Astrocyte of the hippocampus (primary cell): ENCODE measurements around the gene MEIOC.
"Not testable (repeated sequence)": the region's sequence is repeated elsewhere in the genome, so short reads cannot be mapped to it uniquely, and the experiment has no call there.

Experiments used
- DNase-seq: peaks from one replicate; pipeline ENCODE4 v3.0.0; 2011; ENCODE audit warnings: low read depth, low spot score

The MEIOC gene

DNA sequence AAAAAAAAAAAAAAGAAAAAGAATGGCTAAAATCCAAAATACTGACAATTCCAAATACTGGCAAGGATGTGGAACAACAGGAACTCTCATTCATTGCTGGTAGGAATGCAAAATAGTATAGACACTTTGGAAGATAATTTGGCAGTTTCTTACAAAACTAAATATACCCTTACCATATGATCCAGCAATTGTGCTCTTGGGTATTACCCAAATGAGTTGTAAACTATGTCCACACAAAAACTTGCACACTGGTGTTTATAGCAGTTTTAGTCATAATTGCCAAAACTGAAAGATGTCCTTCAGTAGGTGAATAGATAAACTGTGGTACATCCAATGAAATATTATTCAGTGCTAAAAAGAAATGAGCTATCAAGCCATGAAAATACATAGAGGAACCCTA is 8.5 kb upstream of the MEIOC start:
- no peak for DNase-seq

DNA sequence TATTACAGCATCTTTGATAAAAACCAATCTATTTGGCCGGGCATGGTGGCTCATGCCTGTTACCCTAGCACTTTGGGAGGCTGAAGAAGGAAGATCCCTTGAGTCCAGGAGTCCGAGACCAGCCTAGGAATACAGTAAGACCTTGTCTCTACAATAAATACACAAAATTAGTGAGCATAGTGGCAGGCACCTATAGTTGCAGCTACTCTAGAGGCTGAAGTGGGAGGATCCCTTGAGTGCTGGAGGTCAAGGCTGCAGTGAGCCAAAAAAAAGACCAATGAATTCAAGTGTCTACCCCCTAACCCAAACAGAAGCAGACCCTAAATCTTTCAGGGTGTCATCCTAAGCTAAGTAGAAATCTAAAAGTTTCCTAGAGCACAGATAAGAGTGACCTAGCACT is 7.3 kb upstream of the MEIOC start:
- no peak for DNase-seq

DNA sequence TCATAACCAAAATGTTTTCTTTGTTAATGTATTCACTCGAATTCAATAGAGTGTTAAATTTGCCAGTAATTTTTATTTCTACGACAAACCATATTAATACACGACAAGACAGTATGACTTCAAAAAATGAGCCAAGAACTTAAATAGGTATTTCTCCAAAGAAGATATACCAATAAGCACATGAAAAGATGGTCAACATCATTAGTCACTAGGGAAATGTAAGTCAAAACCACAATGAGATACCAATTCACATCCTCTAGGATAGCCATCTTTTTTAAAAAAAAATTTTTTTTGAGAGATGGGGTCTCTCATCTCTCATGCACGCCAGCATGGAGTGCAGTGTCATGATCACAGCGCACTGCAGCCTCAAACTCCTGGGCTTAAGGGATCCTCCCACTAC is 5.0 kb upstream of the MEIOC start:
- DNase-seq: no peak

DNA sequence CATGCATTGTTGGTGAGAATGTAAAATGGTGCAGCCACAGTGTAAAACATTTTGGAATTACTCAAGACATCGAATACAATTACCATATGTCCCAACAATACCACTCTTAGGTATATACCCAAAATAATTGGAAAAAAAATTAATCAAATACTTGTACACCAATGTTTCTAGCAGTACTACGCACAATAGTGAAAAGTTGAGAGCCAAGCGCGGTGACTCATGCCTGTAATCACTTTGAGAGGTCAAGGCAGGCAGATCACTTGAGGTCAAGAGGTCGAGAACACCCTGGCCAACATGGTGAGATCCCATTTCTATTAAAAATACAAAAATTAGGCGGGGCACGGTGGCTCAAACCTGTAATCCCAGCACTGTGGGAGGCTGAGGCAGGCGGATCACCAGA is 3.5 kb upstream of the MEIOC start:
- no peak for DNase-seq

DNA sequence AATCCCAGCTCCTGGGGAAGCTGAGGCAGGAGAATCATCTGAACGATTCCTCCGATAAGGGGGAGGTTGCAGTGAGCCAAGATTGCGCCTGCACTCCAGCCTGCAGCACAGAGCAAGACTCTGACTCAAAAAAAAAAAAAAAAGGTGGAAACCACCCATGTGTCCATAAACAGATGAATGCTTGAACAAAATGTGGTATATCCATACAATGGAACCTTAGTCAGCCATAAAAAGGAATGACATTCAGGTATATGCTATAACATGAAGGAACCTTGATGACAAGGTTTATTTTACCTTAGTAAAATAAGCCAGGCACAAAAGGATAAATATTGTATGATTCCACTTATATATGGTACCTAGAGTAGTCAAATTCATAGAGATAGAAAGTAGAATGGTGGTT is 2.9 kb upstream of the MEIOC start:
- no peak for DNase-seq

DNA sequence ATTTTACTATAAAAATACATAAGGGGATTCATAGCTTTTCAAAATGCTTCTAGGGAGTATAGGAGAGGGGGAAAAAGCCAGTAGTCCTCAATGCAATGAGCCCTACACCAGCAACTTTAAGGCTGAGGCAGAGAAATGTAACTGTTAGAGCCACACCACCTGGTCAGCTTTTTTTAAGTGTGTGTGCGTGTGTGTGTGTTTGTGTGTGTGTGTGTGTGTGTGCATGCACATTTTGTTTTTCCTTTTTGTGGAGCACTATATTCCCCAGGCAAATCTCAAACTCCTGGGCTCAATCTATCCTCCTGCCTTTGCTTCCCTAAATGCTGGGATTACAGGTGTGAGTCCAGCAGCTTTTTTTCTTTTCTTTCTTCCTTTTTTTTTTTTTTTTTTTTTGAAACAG is 2.3 kb upstream of the MEIOC start:
- no peak for DNase-seq

DNA sequence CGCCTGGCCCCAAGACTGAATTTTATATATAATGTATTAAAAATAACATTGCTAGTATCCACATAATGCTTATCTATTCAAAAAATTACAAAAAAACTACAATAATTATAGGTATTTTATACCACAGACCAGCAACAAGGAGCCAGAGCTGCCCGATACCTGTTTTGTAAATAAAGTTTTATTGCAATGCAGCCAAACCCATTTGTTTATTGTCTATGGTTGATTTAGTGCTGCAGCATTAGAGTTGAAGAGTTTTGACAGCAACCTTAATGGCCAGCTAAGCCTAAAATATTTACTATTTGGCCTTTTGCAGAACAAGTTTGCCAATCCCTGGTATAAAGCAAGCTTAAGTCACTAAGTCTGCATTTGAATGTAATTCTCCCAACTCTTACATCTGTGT is 5.6 kb downstream of the MEIOC start:
- DNase-seq: no peak

DNA sequence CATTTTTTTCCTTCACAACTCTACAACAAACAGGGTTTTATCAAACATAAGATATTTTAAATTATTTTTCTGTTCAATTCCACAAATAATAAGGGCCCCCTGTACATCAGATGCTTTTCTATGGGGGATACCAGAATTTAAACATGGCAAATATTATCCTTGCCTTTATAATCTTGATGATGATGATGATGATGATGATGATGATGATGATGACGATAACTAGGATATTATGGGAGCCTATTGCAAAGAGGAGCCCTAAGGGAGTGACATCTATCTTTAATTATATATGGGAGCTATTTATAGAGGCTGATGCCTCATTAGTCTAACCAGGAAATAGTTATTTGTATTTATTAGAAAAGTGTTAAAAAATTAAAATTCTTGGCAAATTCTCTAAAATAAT is 6.8 kb downstream of the MEIOC start:
- no peak for DNase-seq

DNA sequence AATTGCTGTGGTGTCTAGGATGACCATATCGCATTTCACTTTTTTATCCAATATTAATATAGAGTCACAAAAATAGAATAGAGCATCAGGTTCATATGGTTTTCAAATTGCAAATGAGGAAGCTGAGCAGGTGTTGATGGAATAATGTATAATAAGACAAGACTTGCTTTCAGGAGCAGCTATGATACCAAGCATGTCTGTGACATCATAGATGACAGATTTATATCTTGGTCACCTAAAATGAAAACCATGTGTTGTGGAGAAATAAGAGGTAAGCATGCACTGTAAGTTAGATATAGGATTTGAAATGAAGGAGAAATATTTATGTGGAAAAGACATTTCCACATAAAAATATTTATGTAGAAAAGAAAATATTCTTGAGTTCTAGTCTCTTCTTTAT is 8.6 kb downstream of the MEIOC start:
- no peak for DNase-seq

DNA sequence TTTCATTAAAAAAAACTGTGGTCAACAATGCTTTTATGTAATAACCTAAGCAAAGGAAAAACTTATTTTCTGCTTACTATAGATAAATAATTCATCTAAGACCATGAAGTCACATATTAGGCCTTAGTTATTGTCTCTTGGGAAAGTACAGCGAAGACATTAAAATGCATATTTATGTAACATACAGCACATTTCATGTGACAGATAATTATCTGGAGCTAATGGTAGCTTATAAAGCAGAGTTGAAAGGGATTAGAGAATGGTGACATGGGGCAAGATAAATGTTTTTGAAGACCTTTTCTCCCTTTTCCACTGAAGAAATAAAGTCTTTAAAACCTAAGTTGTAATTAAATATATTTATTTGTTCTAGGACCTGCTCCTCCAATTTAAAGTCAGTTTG is 9.7 kb downstream of the MEIOC start:
- no peak for DNase-seq

DNA sequence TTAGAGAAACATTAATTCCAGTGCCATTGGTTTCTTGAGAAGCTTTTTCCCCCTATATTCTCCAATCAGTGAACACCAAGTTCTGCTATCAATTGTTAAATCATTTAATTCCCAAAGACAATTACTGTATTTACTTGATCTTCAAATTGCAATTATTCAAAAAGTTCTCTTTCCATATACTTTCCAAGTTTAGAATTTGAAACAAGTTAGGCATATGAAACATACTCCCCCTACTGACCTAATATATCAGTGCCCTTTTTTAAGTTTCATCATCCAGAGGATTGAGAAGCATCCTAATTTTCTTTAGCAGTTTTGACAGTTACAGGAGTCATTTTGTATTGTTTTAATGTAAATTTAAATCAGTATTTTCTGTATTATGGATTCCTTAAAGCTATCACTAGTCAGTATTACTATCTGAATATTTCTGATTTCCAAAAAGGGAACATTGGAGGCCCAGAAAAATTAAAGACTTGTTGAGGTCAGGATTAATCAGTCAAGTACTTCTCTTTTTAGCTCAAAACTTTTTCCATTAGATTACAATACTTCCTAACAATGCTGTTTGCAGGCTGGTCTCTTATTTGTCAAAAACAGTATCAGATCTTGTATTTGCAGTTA is 16.3 kb downstream of the MEIOC start:
- DNase-seq: peak; percentile 25

DNA sequence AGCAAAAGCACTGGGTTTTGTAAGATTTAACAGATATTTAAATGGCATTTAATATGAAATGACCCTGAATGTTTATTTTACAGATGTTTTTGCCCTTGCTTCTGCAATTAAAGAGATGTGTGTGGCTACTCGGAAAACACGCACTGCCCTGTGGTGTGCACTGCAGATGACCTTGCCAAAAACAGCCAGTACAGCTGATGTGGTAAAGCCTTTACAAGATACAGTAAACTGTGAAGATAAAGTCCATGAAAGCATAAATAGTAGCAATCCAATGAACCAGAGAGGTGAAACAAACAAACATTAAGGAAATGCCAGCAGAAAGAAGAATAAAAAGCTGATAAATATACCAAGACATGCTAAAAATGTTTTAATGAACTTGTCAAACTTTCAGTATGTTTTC is 17.6 kb downstream of the MEIOC start:
- DNase-seq: no peak

DNA sequence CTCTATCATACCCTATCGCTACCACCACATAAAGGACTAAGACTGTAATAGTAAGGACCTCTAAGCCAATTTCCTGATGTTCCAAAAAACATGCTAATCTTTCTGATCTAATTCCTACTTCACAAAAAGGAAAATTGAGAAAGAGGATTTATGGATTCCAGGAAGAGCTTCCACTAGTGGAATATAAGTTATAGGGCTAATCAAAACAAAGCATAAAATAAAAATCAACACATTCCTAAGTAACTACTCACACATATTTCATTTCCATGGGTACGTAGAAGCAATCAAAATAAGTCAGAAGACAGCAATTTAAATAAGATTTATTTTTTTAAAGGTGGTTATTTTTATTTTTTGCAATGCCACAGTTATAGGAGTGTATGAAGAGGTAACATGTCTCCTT is 20.9 kb downstream of the MEIOC start:
- no peak for DNase-seq

DNA sequence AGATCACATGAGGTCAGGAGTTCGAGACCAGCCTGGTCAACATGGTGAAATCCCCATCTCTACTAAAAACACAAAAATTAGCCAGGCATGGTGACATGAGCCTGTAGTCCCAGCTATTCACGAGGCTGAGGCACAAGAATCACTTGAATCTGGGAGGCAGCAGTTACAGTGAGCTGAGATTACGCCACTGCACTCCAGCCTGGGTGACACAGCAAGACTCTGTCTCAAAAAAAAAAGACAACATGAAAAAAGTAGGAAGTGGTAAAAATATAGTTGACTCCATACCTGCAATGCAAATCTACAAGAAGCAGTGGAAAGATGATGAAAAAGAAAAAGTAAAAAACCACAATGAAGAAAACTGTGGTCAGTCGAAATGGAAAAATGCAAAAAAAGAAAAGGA is 27.0 kb downstream of the MEIOC start:
- not testable (repeated sequence) for DNase-seq

DNA sequence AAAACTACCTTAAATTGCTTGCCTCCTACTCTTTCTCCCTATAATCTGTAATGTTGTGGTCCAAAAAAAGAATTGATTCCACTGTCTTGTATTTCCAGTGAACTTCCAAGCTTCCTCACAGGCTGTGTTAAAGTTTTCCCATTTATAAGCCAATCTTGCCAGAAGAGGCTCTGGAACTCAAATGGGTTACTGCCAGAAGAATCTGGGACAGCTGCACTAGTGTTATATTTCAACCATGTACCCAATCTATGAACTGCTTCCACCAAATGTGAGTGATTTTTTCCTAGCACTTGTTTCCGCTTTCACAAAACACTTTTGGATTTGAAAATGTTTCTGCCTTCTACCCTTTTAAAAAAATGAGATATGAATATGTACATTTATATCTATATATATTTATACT is 31.5 kb downstream of the MEIOC start:
- no peak for DNase-seq

DNA sequence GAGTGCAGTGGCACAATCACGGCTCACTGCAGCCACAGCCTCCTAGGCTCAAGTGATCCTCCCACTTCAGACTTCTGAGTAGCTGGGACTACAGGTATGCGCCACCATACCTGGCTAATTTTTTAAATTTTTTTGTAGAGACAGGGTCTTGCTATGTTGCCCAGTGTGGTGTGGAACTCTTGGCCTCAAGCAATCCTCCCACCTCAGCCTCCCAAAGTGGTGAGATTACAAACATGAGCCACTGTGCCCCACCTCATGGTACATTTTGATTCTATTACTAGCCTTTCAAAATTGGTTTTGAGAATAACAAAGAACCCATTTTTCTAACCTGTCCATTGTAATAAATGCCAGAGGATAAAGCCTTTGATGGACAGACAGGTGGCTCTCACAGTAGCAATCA is 31.9 kb downstream of the MEIOC start:
- DNase-seq: no peak

DNA sequence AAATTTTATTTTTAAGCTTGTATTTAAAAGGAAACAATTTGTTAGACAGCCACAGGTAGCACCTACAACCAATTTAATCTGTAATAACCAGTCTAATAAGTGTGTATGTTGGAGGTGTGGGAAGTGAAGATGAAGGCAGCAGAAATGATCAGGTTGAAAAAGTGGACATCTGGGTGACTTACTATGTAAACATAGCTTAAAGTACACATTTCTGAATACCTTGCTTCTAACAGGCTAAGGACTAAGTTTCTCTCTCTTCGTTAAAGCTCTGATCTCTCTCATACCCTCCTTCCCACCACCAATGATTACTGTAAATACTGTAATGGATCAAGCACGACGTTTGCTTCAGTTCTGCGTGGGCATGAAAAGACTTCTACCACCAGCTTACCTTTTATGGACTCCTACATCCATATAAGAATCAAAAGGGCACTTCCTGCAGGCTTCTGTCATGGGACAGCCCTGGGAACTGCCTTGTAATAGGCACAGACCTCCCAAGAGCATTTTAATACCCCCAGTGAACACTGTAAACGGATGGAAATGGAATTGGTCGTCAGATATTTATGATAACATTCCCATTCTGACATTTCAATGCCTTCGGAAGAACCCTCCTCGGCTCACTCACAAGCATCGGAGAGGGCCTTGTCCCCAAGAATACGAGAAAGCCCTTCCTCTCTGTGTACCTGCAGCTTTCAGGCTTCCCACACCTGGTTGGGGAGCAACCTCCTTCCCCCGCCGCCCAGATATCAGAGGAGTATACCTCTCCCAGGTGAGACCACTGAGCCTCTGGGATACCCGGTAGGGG is 32.6 kb downstream of the MEIOC start:
- DNase-seq: peak; percentile 4

DNA sequence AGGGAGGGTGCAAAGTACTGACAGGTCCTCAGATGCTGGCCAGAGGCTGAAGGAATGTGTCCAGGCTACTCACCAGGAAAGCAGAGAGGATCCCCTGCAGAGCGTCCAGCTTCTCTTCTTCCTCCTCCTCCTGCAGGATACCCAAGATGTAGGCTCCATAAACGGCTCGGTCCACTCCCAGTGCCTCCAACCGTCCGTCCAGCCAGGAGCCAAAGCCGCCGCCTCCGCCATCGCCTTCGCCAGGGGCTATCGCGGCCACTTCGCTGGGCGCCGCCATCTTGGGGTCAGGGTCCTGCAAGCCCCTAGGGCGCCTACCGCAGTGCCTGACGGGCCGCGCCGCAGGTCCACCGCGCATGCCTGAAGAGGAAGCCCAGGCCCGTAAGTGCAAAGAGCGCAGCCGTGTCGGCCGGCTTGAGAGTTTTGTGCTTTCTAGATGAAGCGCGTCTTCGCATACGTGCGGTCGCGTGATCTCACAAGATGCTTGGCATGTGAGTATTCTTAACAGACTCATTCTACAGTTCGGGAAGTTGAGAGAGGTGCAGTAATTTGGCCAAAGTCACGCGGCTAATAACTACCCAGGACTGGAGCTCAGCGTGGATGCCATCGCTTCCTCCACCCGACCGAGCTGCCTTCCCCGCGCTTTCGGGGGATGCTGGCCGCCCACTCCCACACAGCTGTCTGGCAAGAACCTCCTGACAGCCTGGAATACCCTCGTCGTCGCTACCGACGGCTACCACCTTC is 33.4 kb downstream of the MEIOC start, which contains the start of gene CCDC43:
TSS of gene CCDC43 (minus strand) at position 300 of the 741 bp plus-strand sequence. CDS start at position 277, 23 bp downstream.
- peak; percentile 96 for DNase-seq

DNA sequence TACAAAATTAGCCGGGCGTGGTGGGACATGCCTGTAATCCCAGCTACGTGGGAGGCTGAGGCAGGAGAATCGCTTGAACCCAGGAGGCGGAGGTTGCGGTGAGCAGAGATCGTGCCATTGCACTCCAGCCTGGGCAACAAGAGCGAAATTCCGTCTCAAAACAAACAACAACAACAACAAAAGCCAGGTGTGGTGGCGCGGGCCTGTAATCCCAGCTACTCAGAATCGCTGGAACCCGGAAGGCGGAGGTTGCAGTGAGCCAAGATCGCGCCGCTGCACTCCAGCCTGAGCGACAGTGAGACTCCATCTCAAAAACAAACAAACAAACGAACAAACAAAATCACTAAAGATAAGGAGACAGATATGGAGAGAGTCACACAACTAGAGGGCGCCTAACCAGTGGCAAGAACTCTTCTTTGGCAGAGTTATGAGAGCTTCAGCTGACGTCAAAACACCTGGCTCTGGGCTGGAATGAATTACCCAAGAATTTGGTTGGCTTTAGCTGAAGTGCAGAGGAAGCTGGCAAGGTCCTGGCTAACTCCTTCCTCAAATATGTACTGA is 34.6 kb downstream of the MEIOC start:
- peak; percentile 16 for DNase-seq

DNA sequence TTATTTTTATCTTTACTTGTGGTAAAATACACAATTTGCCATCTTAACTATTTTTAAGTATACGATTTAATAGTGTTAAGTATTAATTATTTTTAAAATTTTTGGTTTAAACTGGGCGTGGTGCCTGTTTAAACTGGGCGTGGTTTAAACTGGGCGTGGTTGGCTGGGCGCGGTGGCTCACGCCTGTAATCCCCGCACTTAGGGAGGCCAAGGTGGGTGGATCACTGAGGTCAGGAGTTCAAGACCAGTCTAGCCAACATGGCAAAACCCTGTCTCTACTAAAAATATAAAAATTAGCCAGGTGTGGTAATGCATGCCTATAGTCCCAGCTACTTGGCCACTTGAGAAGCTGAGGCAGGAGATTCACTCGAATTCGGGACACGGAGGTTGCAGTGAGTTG is 37.3 kb downstream of the MEIOC start:
- DNase-seq: no peak

DNA sequence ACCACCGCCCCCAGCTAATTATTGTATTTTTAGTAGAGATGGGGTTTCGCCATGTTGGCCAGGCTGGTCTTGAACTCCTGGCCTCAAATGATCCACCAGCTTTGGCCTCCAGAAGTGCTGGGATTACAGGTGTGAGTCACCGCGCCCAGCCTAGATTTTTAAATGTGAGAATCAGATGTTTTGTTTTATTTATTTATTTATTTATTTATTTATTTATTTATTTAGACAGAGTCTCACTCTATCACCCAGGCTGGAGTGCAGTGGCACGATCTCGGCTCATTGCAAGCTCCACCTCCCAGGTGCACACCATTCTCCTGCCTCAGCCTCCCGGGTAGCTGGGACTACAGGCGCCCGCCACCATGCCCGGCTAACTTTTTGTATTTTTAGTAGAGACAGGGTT is 44.0 kb downstream of the MEIOC start:
- DNase-seq: not testable (repeated sequence)

DNA sequence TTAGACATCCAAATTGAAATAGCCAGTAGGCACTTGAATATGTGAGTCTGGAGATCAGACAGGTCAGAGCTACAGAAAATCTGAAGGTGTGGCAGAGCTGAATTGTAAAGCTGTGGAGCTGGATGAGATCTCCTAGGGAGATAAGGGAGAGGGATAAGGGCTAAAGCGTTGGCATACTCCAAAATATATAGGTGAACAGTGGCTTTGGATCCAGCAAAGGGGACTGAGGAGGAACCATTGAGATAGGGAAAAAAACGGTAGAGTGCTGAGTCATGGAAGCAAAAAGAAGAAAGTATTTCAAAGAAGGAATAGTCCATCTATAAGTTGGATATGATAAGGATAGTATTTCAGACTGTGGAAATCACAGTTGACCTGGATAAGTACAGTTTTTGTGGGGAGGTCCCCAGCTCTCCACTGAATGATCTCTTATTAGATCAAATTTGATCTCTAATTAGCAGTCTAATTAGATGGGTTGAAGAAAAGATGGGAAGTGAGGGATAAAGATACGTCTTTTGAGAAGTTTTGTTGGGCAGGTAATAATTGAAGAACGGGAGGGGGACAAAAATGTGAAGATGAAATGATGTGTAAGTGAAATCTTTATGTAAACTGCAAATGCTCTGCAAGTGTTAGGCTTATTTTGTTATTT is 51.6 kb downstream of the MEIOC start:
- DNase-seq: peak; percentile 4
